Smooth muscle cell (in vitro differentiated cells): ENCODE measurements around the gene LAP3. TPM values are rescaled to one million over a fixed set of nuclear protein-coding genes. Genes with fewer than 3 reads are reported as not detected.

Experiments
- DNase-seq: peaks from one replicate; lab custom pipeline; 2025; ENCODE audit not compliant: unreplicated experiment; lab: John Stamatoyannopoulos, UW
- H2AFZ ChIP-seq: fragments of 200-600 bp; sonication (generic); 2 replicates; pipeline ENCODE4 v1.6.0; 2016; ENCODE audit warnings: antibody characterized with exemption, low read depth, mild to moderate bottlenecking
- H3F3A ChIP-seq: fragments of 200-600 bp; sonication (generic); 2 replicates; pipeline ENCODE4 v1.6.0; 2017; ENCODE audit warnings: antibody characterized with exemption, low read depth
- H3K27ac ChIP-seq: fragments of 200-600 bp; sonication (generic); 2 replicates; pipeline ENCODE4 v1.5.1; 2016; ENCODE audit warnings: low read depth, mild to moderate bottlenecking
- H3K27me3 ChIP-seq: fragments of 200-600 bp; sonication (generic); 2 replicates; pipeline ENCODE4 v1.6.1; 2016; ENCODE audit warnings: low read depth, mild to moderate bottlenecking
- H3K36me3 ChIP-seq: fragments of 200-600 bp; sonication (generic); 2 replicates; pipeline ENCODE4 v1.5.1; 2016; ENCODE audit warnings: low read depth
- H3K4me1 ChIP-seq: fragments of 200-600 bp; sonication (generic); 2 replicates; pipeline ENCODE4 v1.5.1; 2016; ENCODE audit warnings: low read depth
- H3K4me2 ChIP-seq: fragments of 200-600 bp; sonication (generic); 2 replicates; pipeline ENCODE4 v1.6.0; 2016; ENCODE audit warnings: mild to moderate bottlenecking
- H3K4me3 ChIP-seq: fragments of 200-600 bp; sonication (generic); 2 replicates; pipeline ENCODE4 v1.5.1; 2016; ENCODE audit warnings: mild to moderate bottlenecking
- H3K79me2 ChIP-seq: fragments of 200-600 bp; sonication (generic); 2 replicates; pipeline ENCODE4 v1.6.0; 2016; ENCODE audit warnings: low read depth, mild to moderate bottlenecking
- H3K9ac ChIP-seq: fragments of 200-600 bp; sonication (generic); 2 replicates; pipeline ENCODE4 v1.6.0; 2016; ENCODE audit warnings: low read depth
- H3K9me3 ChIP-seq: fragments of 200-600 bp; sonication (generic); replicated peaks from 2 replicates; pipeline ENCODE4 v1.5.1; 2016; ENCODE audit warnings: low read depth
- H4K20me1 ChIP-seq: fragments of 200-600 bp; sonication (generic); 2 replicates; pipeline ENCODE4 v1.6.0; 2016; ENCODE audit warnings: low read depth
- WGBS: methylation state at CpG from one replicate; pipeline ENCODE4 v1.1.7; 2016; ENCODE audit warnings: low lambda C conversion rate; 5-methylcytosine and 5-hydroxymethylcytosine counted together
- polyA plus RNA-seq: library from polyadenylated mRNA; unstranded; fragments of >200 nt; fragmentation: Nextera tagmentation; extraction: Ambion mirVana; gene quantifications from 2 replicates; pipeline ENCODE4 v1.2.1, GENCODE V29; 2016
- total RNA-seq: library from RNA; depleted of rRNA; stranded (reverse); fragments of >200 nt; gene quantifications from 2 replicates; pipeline ENCODE4 v1.2.3, GENCODE V29; 2014
- TF ChIP-seq, protein P1 (sequence below): fragments of 200-600 bp; sonication (generic); IDR thresholded peaks from 2 replicates; pipeline ENCODE4 v1.5.1; 2017; ENCODE audit warnings: borderline replicate concordance, mild to moderate bottlenecking, antibody characterized with exemption; ENCODE audit not compliant: insufficient read depth, poor library complexity, severe bottlenecking

LAP3 gene
- total and polyA plus RNA-seq, 2 experiments from 2014 or later, result 29.1 to 38.6 TPM

DNA sequence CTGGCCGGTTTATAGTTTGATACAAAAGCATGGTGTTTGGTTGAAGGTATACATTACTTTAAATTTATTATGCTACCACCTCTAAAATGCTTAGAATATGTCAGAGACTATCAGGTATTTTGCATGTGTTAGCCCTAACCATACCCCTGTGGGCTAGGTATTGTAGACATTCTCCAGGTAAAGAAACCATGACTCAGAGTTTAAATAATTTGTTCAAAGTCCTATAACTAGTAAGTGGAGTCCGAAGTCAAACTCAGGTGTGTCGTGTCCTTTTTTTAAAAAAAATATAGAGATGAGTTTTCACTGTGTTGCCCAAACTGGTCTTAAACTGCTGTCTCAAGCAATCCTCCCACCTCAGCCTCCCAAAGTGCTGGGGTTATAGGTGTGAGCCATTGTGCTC is 12.4 kb downstream of the LAP3 start:
- H3K27ac ChIP-seq, result no peak overlapping the region
- H2AFZ ChIP-seq, result no peak overlapping the region
- no peaks in the 10 kb centered on the region for H3K36me3 ChIP-seq
- 98% methylated on average over 3 of the region's 3 CpGs for WGBS
- H3F3A ChIP-seq, result no peaks in the 10 kb centered on the region
- no peak overlapping the region for H3K9ac ChIP-seq
- no peaks in the 10 kb centered on the region for H3K79me2 ChIP-seq
- no peaks in the 10 kb centered on the region for H3K4me1 ChIP-seq
- no peak overlapping the region for H3K4me3 ChIP-seq
- no peaks in the 10 kb centered on the region for H3K27me3 ChIP-seq
- H4K20me1 ChIP-seq, result no peaks in the 10 kb centered on the region
- DNase-seq, result no peak
- no peaks in the 10 kb centered on the region for H3K9me3 ChIP-seq
- TF ChIP-seq, protein P1, sequence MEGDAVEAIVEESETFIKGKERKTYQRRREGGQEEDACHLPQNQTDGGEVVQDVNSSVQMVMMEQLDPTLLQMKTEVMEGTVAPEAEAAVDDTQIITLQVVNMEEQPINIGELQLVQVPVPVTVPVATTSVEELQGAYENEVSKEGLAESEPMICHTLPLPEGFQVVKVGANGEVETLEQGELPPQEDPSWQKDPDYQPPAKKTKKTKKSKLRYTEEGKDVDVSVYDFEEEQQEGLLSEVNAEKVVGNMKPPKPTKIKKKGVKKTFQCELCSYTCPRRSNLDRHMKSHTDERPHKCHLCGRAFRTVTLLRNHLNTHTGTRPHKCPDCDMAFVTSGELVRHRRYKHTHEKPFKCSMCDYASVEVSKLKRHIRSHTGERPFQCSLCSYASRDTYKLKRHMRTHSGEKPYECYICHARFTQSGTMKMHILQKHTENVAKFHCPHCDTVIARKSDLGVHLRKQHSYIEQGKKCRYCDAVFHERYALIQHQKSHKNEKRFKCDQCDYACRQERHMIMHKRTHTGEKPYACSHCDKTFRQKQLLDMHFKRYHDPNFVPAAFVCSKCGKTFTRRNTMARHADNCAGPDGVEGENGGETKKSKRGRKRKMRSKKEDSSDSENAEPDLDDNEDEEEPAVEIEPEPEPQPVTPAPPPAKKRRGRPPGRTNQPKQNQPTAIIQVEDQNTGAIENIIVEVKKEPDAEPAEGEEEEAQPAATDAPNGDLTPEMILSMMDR, result no peak
- no peak overlapping the region for H3K4me2 ChIP-seq

DNA sequence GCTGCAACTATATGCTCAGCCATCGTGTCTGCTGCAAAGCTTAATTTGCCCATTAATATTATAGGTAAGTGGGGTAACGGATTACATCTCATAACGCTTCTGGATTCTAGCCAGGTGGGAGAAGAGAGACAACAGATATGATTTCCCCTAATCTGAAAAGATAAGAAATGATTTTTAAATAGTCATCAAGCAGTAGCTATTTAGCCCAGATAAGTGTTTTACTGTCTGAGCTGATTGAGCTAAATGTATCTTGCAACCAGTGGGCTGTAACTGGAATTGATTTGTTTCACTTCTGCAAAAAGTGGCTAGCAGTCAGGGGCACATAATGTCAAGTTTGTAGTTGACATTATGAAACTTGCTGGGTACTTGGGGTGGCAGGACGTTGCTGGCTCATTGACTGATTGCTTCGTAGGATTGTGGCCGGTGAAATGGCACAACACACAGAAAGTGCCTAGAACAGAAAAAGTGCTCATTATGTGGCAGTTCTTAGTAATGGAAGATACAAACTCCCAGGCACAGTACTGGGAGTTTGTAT is 18.5 kb downstream of the LAP3 start:
- Histone ChIP-seq H3K79me2 (no peaks in the 10 kb centered on the region), H3K9me3 (no peaks in the 10 kb centered on the region), H3K27me3 (no peaks in the 10 kb centered on the region), H3F3A (no peaks in the 10 kb centered on the region), H3K9ac (no peak overlapping the region), H3K4me1 (no peaks in the 10 kb centered on the region), H3K4me2 (no peak overlapping the region), H3K27ac (no peak overlapping the region), H3K4me3 (no peak overlapping the region), H3K36me3 (no peaks in the 10 kb centered on the region), H2AFZ (no peak overlapping the region), H4K20me1 (no peaks in the 10 kb centered on the region)
- WGBS, result 95% methylated on average over 6 of the region's 6 CpGs
- TF ChIP-seq, protein P1, result no peak
- DNase-seq, result no peak

DNA sequence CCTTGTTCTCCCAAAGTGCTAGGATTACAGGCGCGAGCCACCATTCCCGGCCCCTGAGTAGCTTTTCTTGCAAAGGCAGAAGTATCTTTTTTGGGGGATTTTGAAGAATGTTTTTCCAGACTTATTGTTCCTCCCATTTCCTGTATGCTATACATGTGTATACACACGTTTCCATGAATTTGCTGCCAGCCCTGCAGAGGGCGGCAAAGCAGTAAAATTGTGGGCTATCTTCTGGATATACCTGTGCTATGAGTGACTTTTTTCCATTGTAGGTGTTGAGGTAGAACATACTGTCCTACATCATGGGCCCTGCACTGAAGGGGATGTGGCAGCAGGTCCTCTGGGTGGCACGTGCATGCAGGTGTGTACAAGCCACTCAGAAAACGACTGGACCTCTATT is 20.5 kb downstream of the LAP3 start:
- no peak for DNase-seq
- Histone ChIP-seq H2AFZ (no peak overlapping the region), H3K27ac (no peak overlapping the region), H3K9me3 (no peaks in the 10 kb centered on the region), H4K20me1 (no peaks in the 10 kb centered on the region), H3K9ac (no peak overlapping the region), H3K79me2 (no peaks in the 10 kb centered on the region), H3K36me3 (no peaks in the 10 kb centered on the region), H3K4me3 (no peak overlapping the region), H3F3A (no peaks in the 10 kb centered on the region), H3K4me2 (no peak overlapping the region), H3K4me1 (no peaks in the 10 kb centered on the region), H3K27me3 (no peaks in the 10 kb centered on the region)
- 82% methylated on average over 7 of the region's 7 CpGs for whole genome bisulfite sequencing
- TF ChIP-seq, protein P1, result peak; percentile 26

DNA sequence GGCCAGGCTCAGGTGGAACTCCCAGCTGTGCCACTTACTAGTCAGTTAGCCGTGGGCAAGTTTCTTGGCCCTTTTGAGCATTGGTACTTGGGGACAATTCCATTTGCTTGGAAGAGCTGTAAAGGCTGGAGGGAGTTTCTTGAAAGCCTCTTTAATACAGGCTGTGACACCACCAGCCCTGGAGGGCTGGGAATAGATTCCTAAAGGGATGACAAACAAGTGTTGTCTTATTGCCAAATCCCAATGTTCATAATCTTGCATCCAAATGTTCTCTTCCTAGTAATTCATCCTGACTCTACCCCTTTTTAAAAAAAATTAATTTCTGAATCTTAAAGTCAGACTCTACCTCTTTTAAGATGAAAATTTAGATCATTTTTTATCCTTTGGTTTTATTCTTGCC is 22.8 kb downstream of the LAP3 start:
- Histone ChIP-seq H4K20me1 (no peaks in the 10 kb centered on the region), H3F3A (no peaks in the 10 kb centered on the region), H3K27me3 (no peaks in the 10 kb centered on the region), H3K9ac (no peak overlapping the region), H3K4me3 (no peak overlapping the region), H3K4me1 (no peaks in the 10 kb centered on the region), H3K9me3 (no peaks in the 10 kb centered on the region), H3K4me2 (no peak overlapping the region), H3K36me3 (no peaks in the 10 kb centered on the region), H2AFZ (no peak overlapping the region), H3K27ac (no peak overlapping the region), H3K79me2 (no peaks in the 10 kb centered on the region)
- no peak for DNase-seq
- TF ChIP-seq, protein P1, result no peak
- 100% methylated on average over 1 of the region's 1 CpG for WGBS
